Testis (tissue), 3 donors: Measurements from ENCODE around the gene MAOB. TPM values are rescaled to one million over a fixed set of nuclear protein-coding genes. Genes with fewer than 3 reads are reported as not detected.

Source experiments
- DNase-seq: peaks from one replicate; pipeline ENCODE4 v3.0.0-alpha.2; 2019
- H3K27ac ChIP-seq, 2 donors: fragments of 200-600 bp; sonication (generic); one replicate each; pipeline ENCODE4 v1.5.1; 2019
- H3K27me3 ChIP-seq: fragments of 200-600 bp; sonication (generic); one replicate; pipeline ENCODE4 v1.5.1; 2019
- H3K36me3 ChIP-seq: fragments of 200-600 bp; sonication (generic); one replicate; pipeline ENCODE4 v1.5.1; 2017; ENCODE audit warnings: low read depth; ENCODE audit errors: missing control alignments
- H3K4me1 ChIP-seq: fragments of 200-600 bp; sonication (generic); one replicate; pipeline ENCODE4 v1.5.1; 2019
- H3K4me3 ChIP-seq, 2 donors: fragments of 200-600 bp; sonication (generic); one replicate each; pipeline ENCODE4 v1.5.1; 2017 to 2019
- H3K9me3 ChIP-seq: fragments of 200-600 bp; sonication (generic); one replicate; pipeline ENCODE4 v1.5.1; 2017
- CTCF ChIP-seq, 3 experiments: fragments of 450-650 bp in 2 of 3; fragments of 200-600 bp in 1 of 3; sonication (generic) in 1 of 3; IDR thresholded peaks; one replicate each; pipeline ENCODE4 v1.5.1; 2016 to 2019; ENCODE audit warnings: antibody characterized with exemption in 3 of 3, mild to moderate bottlenecking in 2 of 3, moderate library complexity in 1 of 3
- POLR2A ChIP-seq: fragments of 450-650 bp; IDR thresholded peaks from one replicate; pipeline ENCODE4 v1.6.1; 2017; ENCODE audit warnings: antibody characterized with exemption, mild to moderate bottlenecking, moderate library complexity
- WGBS, 2 donors: methylation state at CpG; one replicate each; pipeline ENCODE4 v1.1.5; 2018; 5-methylcytosine and 5-hydroxymethylcytosine counted together
- intact Hi-C: fragments of 100-400 bp; cut with DNase I; formaldehyde crosslinking; loops from one replicate; pipeline ENCODE4 v1.15.1; 2023; ENCODE audit warnings: low total_unique reads
- polyA plus RNA-seq: library from polyadenylated mRNA; stranded (reverse); fragments of 350-450 nt; fragmentation: Illumina TruSeq; extraction: RNeasy Lipid Tissue Mini Kit (QIAGEN cat#74804); gene quantifications from one replicate; pipeline ENCODE4 v1.2.3, GENCODE V29; 2014; ENCODE audit warnings: low read depth, low replicate concordance; ENCODE audit not compliant: insufficient read depth
- total RNA-seq, 2 donors: library from RNA; depleted of rRNA; stranded (reverse); fragments of >200 nt; gene quantifications; one replicate each; pipeline ENCODE4 v1.2.3, GENCODE V29; 2016

The MAOB gene
- total and polyA plus RNA-seq, 3 donors from 2014 or later: 9.2 to 32.8 (median 12.8) TPM

GRCh38 chrX:43822014-43822413 is 60.2 kb downstream of the MAOB start:
- Histone ChIP-seq H3K4me3 (no peak overlapping the region), H3K36me3 (no peaks in the 10 kb centered on the region), H3K27me3 (no peaks in the 10 kb centered on the region), H3K27ac (no peak overlapping the region), H3K9me3 (no peaks in the 10 kb centered on the region), H3K4me1 (no peaks in the 10 kb centered on the region)
- intact Hi-C loops: no loop called here
- 47 to 67% methylated on average over 1 of the region's 1 CpG for WGBS, 2 donors
- DNase-seq: no peak
- TF ChIP-seq CTCF (IDR thresholded peaks at IDR 0.05) (no peak), POLR2A (no peak)

GRCh38 chrX:43817444-43817843 is 64.8 kb downstream of the MAOB start:
- intact Hi-C loops: no loop called here
- Histone ChIP-seq H3K27ac (no peak overlapping the region), H3K27me3 (no peaks in the 10 kb centered on the region), H3K4me1 (no peaks in the 10 kb centered on the region), H3K36me3 (no peaks in the 10 kb centered on the region), H3K4me3 (no peak overlapping the region), H3K9me3 (no peaks in the 10 kb centered on the region)
- no peak for DNase-seq
- 87 to 89% methylated on average over 3 of the region's 3 CpGs for WGBS, 2 donors
- TF ChIP-seq CTCF (IDR thresholded peaks at IDR 0.05): no peak
- TF ChIP-seq POLR2A: no peak

- DNase-seq: no peak
These were observed 67.0 kb downstream of the MAOB start for GRCh38 chrX:43815209-43815608.

GRCh38 chrX:43813898-43814297 is 68.4 kb downstream of the MAOB start:
- intact Hi-C loops: no loop called here
- H3K4me1 ChIP-seq: no peaks in the 10 kb centered on the region
- TF ChIP-seq CTCF (IDR thresholded peaks at IDR 0.05) (no peak), POLR2A (no peak)
- no peak for DNase-seq
- no peak overlapping the region for H3K4me3 ChIP-seq
- H3K9me3 ChIP-seq: no peaks in the 10 kb centered on the region
- no peak overlapping the region for H3K27ac ChIP-seq
- no peaks in the 10 kb centered on the region for H3K36me3 ChIP-seq
- H3K27me3 ChIP-seq: no peaks in the 10 kb centered on the region

More at GRCh38 chrX:43815209-43815608, 67.0 kb downstream of the MAOB start:
- no peaks in the 10 kb centered on the region for H3K4me1 ChIP-seq
- no peaks in the 10 kb centered on the region for H3K36me3 ChIP-seq
- no peaks in the 10 kb centered on the region for H3K27me3 ChIP-seq
- intact Hi-C loops: no loop called here
- no peak overlapping the region for H3K4me3 ChIP-seq
- TF ChIP-seq POLR2A (no peak), CTCF (IDR thresholded peaks at IDR 0.05) (no peak)
- WGBS, 2 donors: 19 to 47% methylated on average over 2 of the region's 2 CpGs
- peak overlapping the region in 1 of 2 donors; percentile 19 for H3K27ac ChIP-seq
- H3K9me3 ChIP-seq: no peaks in the 10 kb centered on the region

- Histone ChIP-seq H3K9me3 (no peaks in the 10 kb centered on the region), H3K36me3 (no peaks in the 10 kb centered on the region), H3K4me3 (no peak overlapping the region), H3K27me3 (no peaks in the 10 kb centered on the region), H3K27ac (no peak overlapping the region), H3K4me1 (no peaks in the 10 kb centered on the region)
- no peak for TF ChIP-seq CTCF (IDR thresholded peaks at IDR 0.05)
- no peak for DNase-seq
- 75 to 93% methylated on average over 2 of the region's 2 CpGs for WGBS, 2 donors
- intact Hi-C loops: no loop called here
These were observed 68.9 kb downstream of the MAOB start for GRCh38 chrX:43813319-43813718.
